A549 (cell line): ENCODE measurements around the gene ANK2. TPM values are rescaled to one million over a fixed set of nuclear protein-coding genes. Genes with fewer than 3 reads are reported as not detected.

Experiments
- ATAC-seq, 2 experiments: fragments of 200-7000 bp in 1 of 2; fragments of >200 bp in 1 of 2; cut with Nextera tagmentation in 1 of 2; cut with Tn5 transposase in 1 of 2; 3 replicates each; pipeline versions ENCODE4 v1.8.0 to v1.9.1; 2018 to 2020; ENCODE audit warnings: mild to moderate bottlenecking in 1 of 2, moderate library complexity in 1 of 2
- CTCF ChIA-PET: fragments of 300-600 bp; sonication (Branson Sonifier 250); formaldehyde crosslinking; extraction: SDS; loops from one replicate; lab custom pipeline; 2021; ENCODE audit warnings: antibody characterized with exemption, inconsistent platforms; lab: Yijun Ruan, JAX
- POLR2A ChIA-PET: fragments of 350-600 bp; formaldehyde crosslinking; extraction: SDS; loops from one replicate; lab custom pipeline; 2021; ENCODE audit warnings: antibody characterized with exemption, inconsistent platforms; lab: Yijun Ruan, JAX
- DNase-seq, 2 experiments: peaks; one replicate each; pipeline versions ENCODE4 v3.0.0 to v3.0.0-alpha.2; 2011 to 2016; ENCODE audit warnings: low read depth in 1 of 2, low spot score in 1 of 2
- FAIRE-seq: peaks from 2 replicates; lab custom pipeline; 2011; peaks lifted over from hg19 to GRCh38; lab: Jason Lieb, UNC
- H3K27ac ChIP-seq, 2 experiments: fragments of >200 bp; sonication (Bioruptor Twin); formaldehyde crosslinking; 3 replicates each; pipeline ENCODE4 v1.5.1; 2016 to 2017
- H3K4me1 ChIP-seq: fragments of >200 bp; sonication (Bioruptor Twin); formaldehyde crosslinking; 3 replicates; pipeline ENCODE4 v1.6.1; 2016
- H3K4me2 ChIP-seq: fragments of >200 bp; sonication (Bioruptor Twin); formaldehyde crosslinking; 3 replicates; pipeline ENCODE4 v1.6.1; 2016
- H3K4me3 ChIP-seq: fragments of >200 bp; sonication (Bioruptor Twin); formaldehyde crosslinking; 3 replicates; pipeline ENCODE4 v1.5.1; 2016
- H3K9me3 ChIP-seq: fragments of >200 bp; sonication (Bioruptor Twin); formaldehyde crosslinking; 3 replicates; pipeline ENCODE4 v1.6.1; 2016
- BHLHE40 ChIP-seq: IDR thresholded peaks from 2 replicates; pipeline ENCODE4 v1.6.1; 2012; ENCODE audit warnings: low read depth, low read length, inconsistent platforms
- CHD2 ChIP-seq: fragments of 150-350 bp; IDR thresholded peaks from 2 replicates; pipeline ENCODE4 v1.6.1; 2014; ENCODE audit warnings: low read length; ENCODE audit not compliant: partially characterized antibody
- EP300 ChIP-seq, 2 experiments: fragments of >200 bp; sonication (Bioruptor Twin); formaldehyde crosslinking; IDR thresholded peaks; 2 replicates in 1 of 2; 3 replicates in 1 of 2; pipeline ENCODE4 v1.6.1; 2016 to 2017
- ESRRA ChIP-seq: fragments of 150-350 bp; IDR thresholded peaks from 2 replicates; pipeline ENCODE4 v1.6.1; 2014; ENCODE audit warnings: mild to moderate bottlenecking, low read length, borderline replicate concordance
- FOSB ChIP-seq: fragments of 250-450 bp; sonication (Bioruptor Pico); IDR thresholded peaks from 2 replicates; pipeline ENCODE4 v1.5.0; 2020; ENCODE audit warnings: mild to moderate bottlenecking, moderate library complexity
- FOSL2 ChIP-seq, 2 experiments: fragments of 450-650 bp in 1 of 2; fragments of >200 bp in 1 of 2; sonication (Bioruptor Twin) in 1 of 2; formaldehyde crosslinking; IDR thresholded peaks; 2 replicates each; pipeline versions ENCODE4 v1.5.0 to v1.6.1; 2016 to 2020; ENCODE audit warnings: mild to moderate bottlenecking in 1 of 2, moderate library complexity in 1 of 2
- HEYL ChIP-seq: fragments of 250-450 bp; sonication (Bioruptor Pico); IDR thresholded peaks from 2 replicates; pipeline ENCODE4 v1.8.0; 2021; ENCODE audit warnings: mild to moderate bottlenecking, moderate library complexity
- MAZ ChIP-seq: fragments of 150-350 bp; IDR thresholded peaks from 2 replicates; pipeline ENCODE4 v1.6.1; 2014; ENCODE audit warnings: antibody characterized with exemption, low read depth, low read length, borderline replicate concordance
- POLR2A ChIP-seq: IDR thresholded peaks from 2 replicates; pipeline ENCODE4 v1.6.1; 2012; ENCODE audit warnings: mild to moderate bottlenecking, low read length
- RAD21 ChIP-seq, 2 experiments: fragments of >200 bp in 1 of 2; sonication (Bioruptor Twin) in 1 of 2; formaldehyde crosslinking in 1 of 2; IDR thresholded peaks in 1 of 2; conservative IDR thresholded peaks in 1 of 2; 2 replicates in 1 of 2; 3 replicates in 1 of 2; pipeline ENCODE4 v1.6.1; 2012 to 2018; ENCODE audit warnings: inconsistent platforms in 1 of 2
- RARB ChIP-seq: fragments of 250-450 bp; sonication (Bioruptor Pico); IDR thresholded peaks from 2 replicates; pipeline ENCODE4 v1.8.0; 2021; ENCODE audit warnings: mild to moderate bottlenecking, moderate library complexity
- RFX5 ChIP-seq: fragments of 450-650 bp; IDR thresholded peaks from 2 replicates; pipeline ENCODE4 v1.7.1; 2014; ENCODE audit warnings: antibody characterized with exemption, mild to moderate bottlenecking, moderate library complexity
- RNF2 ChIP-seq: fragments of 200-600 bp; sonication (generic); IDR thresholded peaks from 2 replicates; pipeline ENCODE4 v1.6.1; 2016; ENCODE audit warnings: low read depth, mild to moderate bottlenecking, antibody characterized with exemption, moderate library complexity, borderline replicate concordance
- SMC3 ChIP-seq: fragments of >200 bp; sonication (Bioruptor Twin); formaldehyde crosslinking; IDR thresholded peaks from 3 replicates; pipeline ENCODE4 v1.6.1; 2018; ENCODE audit warnings: inconsistent platforms
- ZNF302 ChIP-seq: fragments of 250-450 bp; sonication (Bioruptor Pico); IDR thresholded peaks from 2 replicates; pipeline ENCODE4 v1.9.0; 2021; ENCODE audit warnings: inconsistent platforms, mild to moderate bottlenecking, moderate library complexity
- WGBS: methylation state at CpG from one replicate; pipeline ENCODE4 v1.1.6; 2017; ENCODE audit errors: missing lambda C conversion rate; 5-methylcytosine and 5-hydroxymethylcytosine counted together
- polyA plus RNA-seq, 4 experiments: library from polyadenylated mRNA; depleted of rRNA in 3 of 4; stranded (reverse); fragments of >200 nt; fragmentation: RNase III in 1 of 4; extraction: RNeasy Plus Mini Kit Qiagen cat#74134 plus additional on column Dnase treatment in 1 of 4; gene quantifications; 2 replicates in 3 of 4; 3 replicates in 1 of 4; pipeline ENCODE4 v1.2.3, GENCODE V29; 2011 to 2017
- TF ChIP-seq, protein P1 (sequence below): IDR thresholded peaks from 2 replicates; pipeline ENCODE4 v1.6.1; 2012; ENCODE audit warnings: low read depth, borderline replicate concordance
- TF ChIP-seq, protein P2 (sequence below): fragments of 150-350 bp; IDR thresholded peaks from 2 replicates; pipeline ENCODE4 v1.6.1; 2014; ENCODE audit warnings: low read depth, mild to moderate bottlenecking, low read length
- TF ChIP-seq, protein P3 (sequence below): fragments of 200-600 bp; sonication (generic); IDR thresholded peaks from 2 replicates; pipeline ENCODE4 v1.6.1; 2016; ENCODE audit warnings: antibody characterized with exemption, mild to moderate bottlenecking, moderate library complexity
- TF ChIP-seq, protein P4 (sequence below): fragments of >200 bp; sonication (Bioruptor Twin); formaldehyde crosslinking; IDR thresholded peaks from 3 replicates; pipeline ENCODE4 v1.5.1; 2016
- TF ChIP-seq, protein P5 (sequence below): fragments of 250-450 bp; sonication (Bioruptor Pico); IDR thresholded peaks from 2 replicates; pipeline ENCODE4 v1.5.0; 2021; ENCODE audit warnings: mild to moderate bottlenecking, moderate library complexity, borderline replicate concordance
- TF ChIP-seq, protein P6 (sequence below): fragments of 450-650 bp; IDR thresholded peaks from 2 replicates; pipeline ENCODE4 v1.6.1; 2014; ENCODE audit warnings: antibody characterized with exemption

ANK2 gene
- polyA plus RNA-seq, 2 of the 4 experiments (the other 2 are of a cell fraction) = 1.4 to 3.1 TPM

DNA sequence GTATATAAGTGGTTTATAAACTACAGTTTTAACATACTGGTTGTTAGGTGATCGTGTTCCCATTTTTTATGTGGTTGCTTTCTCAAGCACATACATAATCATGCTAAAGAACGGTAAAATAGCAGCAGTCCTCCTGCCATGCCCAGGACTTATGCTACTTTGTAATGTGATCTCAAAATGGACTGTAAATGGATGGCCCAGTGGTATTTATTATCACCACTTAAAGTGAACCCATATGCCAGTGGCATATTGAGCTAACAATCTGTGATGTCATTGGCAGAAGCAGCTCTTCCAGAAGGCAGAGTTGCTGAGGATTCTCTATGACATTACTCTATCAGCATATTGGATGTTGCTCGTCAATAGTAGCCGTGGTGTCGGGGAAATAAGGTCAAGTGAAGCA lies 28.6 kb downstream of the ANK2 start:
- Histone ChIP-seq H3K9me3 (no peaks in the 10 kb centered on the region), H3K27ac (no peak overlapping the region), H3K4me3 (no peak overlapping the region), H3K4me1 (peaks cover 8% of the 10 kb centered on the region; the same call in 2 of the 3 replicates), H3K4me2 (no peak overlapping the region)
- no peak for TF ChIP-seq BHLHE40
- no peak for TF ChIP-seq CHD2
- TF ChIP-seq RARB (CRISPR knock-in tag) = no peak
- TF ChIP-seq, protein P1, sequence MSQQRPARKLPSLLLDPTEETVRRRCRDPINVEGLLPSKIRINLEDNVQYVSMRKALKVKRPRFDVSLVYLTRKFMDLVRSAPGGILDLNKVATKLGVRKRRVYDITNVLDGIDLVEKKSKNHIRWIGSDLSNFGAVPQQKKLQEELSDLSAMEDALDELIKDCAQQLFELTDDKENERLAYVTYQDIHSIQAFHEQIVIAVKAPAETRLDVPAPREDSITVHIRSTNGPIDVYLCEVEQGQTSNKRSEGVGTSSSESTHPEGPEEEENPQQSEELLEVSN = no peak
- TF ChIP-seq RAD21 (conservative IDR thresholded peaks at IDR 0.05 in 1 of 2, IDR thresholded peaks at IDR 0.05 in 1 of 2) = no peak
- no peak for TF ChIP-seq EP300 (IDR thresholded peaks at IDR 0.05)
- no peak for TF ChIP-seq SMC3
- TF ChIP-seq ZNF302 = no peak
- TF ChIP-seq, protein P2, sequence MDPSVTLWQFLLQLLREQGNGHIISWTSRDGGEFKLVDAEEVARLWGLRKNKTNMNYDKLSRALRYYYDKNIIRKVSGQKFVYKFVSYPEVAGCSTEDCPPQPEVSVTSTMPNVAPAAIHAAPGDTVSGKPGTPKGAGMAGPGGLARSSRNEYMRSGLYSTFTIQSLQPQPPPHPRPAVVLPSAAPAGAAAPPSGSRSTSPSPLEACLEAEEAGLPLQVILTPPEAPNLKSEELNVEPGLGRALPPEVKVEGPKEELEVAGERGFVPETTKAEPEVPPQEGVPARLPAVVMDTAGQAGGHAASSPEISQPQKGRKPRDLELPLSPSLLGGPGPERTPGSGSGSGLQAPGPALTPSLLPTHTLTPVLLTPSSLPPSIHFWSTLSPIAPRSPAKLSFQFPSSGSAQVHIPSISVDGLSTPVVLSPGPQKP = no peak
- TF ChIP-seq, protein P3, sequence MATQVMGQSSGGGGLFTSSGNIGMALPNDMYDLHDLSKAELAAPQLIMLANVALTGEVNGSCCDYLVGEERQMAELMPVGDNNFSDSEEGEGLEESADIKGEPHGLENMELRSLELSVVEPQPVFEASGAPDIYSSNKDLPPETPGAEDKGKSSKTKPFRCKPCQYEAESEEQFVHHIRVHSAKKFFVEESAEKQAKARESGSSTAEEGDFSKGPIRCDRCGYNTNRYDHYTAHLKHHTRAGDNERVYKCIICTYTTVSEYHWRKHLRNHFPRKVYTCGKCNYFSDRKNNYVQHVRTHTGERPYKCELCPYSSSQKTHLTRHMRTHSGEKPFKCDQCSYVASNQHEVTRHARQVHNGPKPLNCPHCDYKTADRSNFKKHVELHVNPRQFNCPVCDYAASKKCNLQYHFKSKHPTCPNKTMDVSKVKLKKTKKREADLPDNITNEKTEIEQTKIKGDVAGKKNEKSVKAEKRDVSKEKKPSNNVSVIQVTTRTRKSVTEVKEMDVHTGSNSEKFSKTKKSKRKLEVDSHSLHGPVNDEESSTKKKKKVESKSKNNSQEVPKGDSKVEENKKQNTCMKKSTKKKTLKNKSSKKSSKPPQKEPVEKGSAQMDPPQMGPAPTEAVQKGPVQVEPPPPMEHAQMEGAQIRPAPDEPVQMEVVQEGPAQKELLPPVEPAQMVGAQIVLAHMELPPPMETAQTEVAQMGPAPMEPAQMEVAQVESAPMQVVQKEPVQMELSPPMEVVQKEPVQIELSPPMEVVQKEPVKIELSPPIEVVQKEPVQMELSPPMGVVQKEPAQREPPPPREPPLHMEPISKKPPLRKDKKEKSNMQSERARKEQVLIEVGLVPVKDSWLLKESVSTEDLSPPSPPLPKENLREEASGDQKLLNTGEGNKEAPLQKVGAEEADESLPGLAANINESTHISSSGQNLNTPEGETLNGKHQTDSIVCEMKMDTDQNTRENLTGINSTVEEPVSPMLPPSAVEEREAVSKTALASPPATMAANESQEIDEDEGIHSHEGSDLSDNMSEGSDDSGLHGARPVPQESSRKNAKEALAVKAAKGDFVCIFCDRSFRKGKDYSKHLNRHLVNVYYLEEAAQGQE = no peak
- TF ChIP-seq, protein P4, sequence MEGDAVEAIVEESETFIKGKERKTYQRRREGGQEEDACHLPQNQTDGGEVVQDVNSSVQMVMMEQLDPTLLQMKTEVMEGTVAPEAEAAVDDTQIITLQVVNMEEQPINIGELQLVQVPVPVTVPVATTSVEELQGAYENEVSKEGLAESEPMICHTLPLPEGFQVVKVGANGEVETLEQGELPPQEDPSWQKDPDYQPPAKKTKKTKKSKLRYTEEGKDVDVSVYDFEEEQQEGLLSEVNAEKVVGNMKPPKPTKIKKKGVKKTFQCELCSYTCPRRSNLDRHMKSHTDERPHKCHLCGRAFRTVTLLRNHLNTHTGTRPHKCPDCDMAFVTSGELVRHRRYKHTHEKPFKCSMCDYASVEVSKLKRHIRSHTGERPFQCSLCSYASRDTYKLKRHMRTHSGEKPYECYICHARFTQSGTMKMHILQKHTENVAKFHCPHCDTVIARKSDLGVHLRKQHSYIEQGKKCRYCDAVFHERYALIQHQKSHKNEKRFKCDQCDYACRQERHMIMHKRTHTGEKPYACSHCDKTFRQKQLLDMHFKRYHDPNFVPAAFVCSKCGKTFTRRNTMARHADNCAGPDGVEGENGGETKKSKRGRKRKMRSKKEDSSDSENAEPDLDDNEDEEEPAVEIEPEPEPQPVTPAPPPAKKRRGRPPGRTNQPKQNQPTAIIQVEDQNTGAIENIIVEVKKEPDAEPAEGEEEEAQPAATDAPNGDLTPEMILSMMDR = no peak
- TF ChIP-seq FOSB (CRISPR knock-in tag) = no peak
- TF ChIP-seq RNF2 = no peak
- TF ChIP-seq, protein P5, sequence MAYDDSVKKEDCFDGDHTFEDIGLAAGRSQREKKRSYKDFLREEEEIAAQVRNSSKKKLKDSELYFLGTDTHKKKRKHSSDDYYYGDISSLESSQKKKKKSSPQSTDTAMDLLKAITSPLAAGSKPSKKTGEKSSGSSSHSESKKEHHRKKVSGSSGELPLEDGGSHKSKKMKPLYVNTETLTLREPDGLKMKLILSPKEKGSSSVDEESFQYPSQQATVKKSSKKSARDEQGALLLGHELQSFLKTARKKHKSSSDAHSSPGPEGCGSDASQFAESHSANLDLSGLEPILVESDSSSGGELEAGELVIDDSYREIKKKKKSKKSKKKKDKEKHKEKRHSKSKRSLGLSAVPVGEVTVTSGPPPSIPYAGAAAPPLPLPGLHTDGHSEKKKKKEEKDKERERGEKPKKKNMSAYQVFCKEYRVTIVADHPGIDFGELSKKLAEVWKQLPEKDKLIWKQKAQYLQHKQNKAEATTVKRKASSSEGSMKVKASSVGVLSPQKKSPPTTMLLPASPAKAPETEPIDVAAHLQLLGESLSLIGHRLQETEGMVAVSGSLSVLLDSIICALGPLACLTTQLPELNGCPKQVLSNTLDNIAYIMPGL (CRISPR knock-in tag) = no peak
- no peak for TF ChIP-seq FOSL2 (IDR thresholded peaks at IDR 0.05)
- TF ChIP-seq FOSL2 (CRISPR knock-in tag; IDR thresholded peaks at IDR 0.05) = no peak
- TF ChIP-seq MAZ = no peak
- no peak for DNase-seq
- ATAC-seq = no peak
- WGBS = 82% methylated on average over 5 of the region's 5 CpGs
- POLR2A ChIA-PET = no interaction called here
- CTCF ChIA-PET = no interaction called here
- FAIRE-seq = no peak

DNA sequence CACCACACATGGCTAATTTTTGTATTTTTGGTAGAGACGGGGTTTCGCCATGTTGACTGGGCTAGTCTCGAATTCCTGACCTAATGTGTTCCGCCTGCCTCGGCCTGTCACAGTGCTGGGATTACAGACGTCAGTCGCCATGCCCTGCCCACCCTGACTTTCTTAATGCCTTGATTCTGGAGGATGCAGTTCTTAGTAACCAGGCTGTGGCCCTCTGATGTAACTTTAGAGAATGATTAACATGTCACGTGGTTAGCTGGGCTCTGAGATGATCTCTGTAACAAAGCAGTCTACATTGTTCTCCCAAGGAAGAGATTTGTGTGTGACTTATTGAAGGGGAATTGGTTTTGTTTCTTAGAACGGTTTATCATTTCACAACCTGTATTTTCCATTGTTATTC lies 30.6 kb downstream of the ANK2 start:
- peak overlapping the region; percentile 16 to 56; a peak in 2 of 6 replicates for H3K27ac ChIP-seq
- peaks cover 8% of the 10 kb centered on the region; the same call in 2 of the 3 replicates for H3K4me1 ChIP-seq
- peak overlapping the region; percentile 52 for H3K4me2 ChIP-seq
- no peak for FAIRE-seq
- no peak for TF ChIP-seq ZNF302
- TF ChIP-seq, protein P1 = no peak
- TF ChIP-seq, protein P2 = no peak
- TF ChIP-seq HEYL (CRISPR knock-in tag) = no peak
- TF ChIP-seq RAD21 (conservative IDR thresholded peaks at IDR 0.05 in 1 of 2, IDR thresholded peaks at IDR 0.05 in 1 of 2) = no peak
- TF ChIP-seq RFX5 = no peak
- TF ChIP-seq, protein P6, sequence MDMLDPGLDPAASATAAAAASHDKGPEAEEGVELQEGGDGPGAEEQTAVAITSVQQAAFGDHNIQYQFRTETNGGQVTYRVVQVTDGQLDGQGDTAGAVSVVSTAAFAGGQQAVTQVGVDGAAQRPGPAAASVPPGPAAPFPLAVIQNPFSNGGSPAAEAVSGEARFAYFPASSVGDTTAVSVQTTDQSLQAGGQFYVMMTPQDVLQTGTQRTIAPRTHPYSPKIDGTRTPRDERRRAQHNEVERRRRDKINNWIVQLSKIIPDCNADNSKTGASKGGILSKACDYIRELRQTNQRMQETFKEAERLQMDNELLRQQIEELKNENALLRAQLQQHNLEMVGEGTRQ = peak; percentile 71
- TF ChIP-seq ESRRA = no peak
- no peak for TF ChIP-seq POLR2A
- WGBS = 44% methylated on average over 9 of the region's 9 CpGs
- no peak overlapping the region for H3K4me3 ChIP-seq
- ATAC-seq = peak; percentile 66 to 79; a peak in 5 of 6 replicates
- no peaks in the 10 kb centered on the region for H3K9me3 ChIP-seq
- peak; percentile 32 to 65 for DNase-seq
- POLR2A ChIA-PET = no interaction called here
- CTCF ChIA-PET = no interaction called here
